Stomach (tissue), 4 donors: ENCODE data around the gene RGSL1.

ENCODE experiments used
- EP300 ChIP-seq: sonication (generic); formaldehyde crosslinking; IDR thresholded peaks from one replicate; pipeline ENCODE4 v1.6.1; 2017; ENCODE audit warnings: antibody characterized with exemption
- POLR2A ChIP-seq, 4 donors: fragments of 450-650 bp; IDR thresholded peaks; one replicate each; pipeline ENCODE4 v1.6.1; 2016; ENCODE audit warnings: antibody characterized with exemption in 4 of 4, control low read depth in 2 of 4, mild to moderate bottlenecking in 1 of 4, moderate library complexity in 1 of 4
- POLR2AphosphoS5 ChIP-seq, 3 donors: sonication (generic); formaldehyde crosslinking; IDR thresholded peaks; one replicate each; pipeline ENCODE4 v1.6.1; 2016; ENCODE audit warnings: antibody characterized with exemption in 3 of 3
- TF ChIP-seq, protein P1 (sequence below), 7 experiments: fragments of 450-650 bp in 4 of 7; fragments of 200-600 bp in 3 of 7; sonication (generic) in 3 of 7; IDR thresholded peaks; one replicate each; pipeline ENCODE4 v1.5.1; 2016 to 2019; ENCODE audit warnings: antibody characterized with exemption in 7 of 7, control low read depth in 2 of 7, mild to moderate bottlenecking in 1 of 7

DNA sequence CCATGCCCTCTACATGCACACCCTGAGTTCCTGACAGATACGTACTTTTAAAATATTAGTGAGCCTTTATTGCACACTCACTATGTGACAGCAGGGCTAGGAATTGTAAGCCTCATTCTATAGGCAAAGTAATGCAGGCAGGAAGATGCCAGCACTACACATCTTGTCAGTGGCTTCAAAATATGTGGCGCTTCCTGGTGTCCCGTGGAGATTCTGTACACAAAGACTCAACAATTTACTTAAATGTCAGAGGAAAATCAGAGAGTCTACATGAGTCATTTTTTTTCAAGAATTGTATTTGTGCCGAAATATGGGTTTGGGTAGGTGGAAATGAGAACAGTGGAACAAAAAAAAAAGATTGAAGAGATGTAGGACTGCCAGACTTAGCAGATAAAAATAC, 111.5 kb downstream of the RGSL1 start:
- TF ChIP-seq, protein P1, sequence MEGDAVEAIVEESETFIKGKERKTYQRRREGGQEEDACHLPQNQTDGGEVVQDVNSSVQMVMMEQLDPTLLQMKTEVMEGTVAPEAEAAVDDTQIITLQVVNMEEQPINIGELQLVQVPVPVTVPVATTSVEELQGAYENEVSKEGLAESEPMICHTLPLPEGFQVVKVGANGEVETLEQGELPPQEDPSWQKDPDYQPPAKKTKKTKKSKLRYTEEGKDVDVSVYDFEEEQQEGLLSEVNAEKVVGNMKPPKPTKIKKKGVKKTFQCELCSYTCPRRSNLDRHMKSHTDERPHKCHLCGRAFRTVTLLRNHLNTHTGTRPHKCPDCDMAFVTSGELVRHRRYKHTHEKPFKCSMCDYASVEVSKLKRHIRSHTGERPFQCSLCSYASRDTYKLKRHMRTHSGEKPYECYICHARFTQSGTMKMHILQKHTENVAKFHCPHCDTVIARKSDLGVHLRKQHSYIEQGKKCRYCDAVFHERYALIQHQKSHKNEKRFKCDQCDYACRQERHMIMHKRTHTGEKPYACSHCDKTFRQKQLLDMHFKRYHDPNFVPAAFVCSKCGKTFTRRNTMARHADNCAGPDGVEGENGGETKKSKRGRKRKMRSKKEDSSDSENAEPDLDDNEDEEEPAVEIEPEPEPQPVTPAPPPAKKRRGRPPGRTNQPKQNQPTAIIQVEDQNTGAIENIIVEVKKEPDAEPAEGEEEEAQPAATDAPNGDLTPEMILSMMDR (IDR thresholded peaks at IDR 0.05) = no peak
- TF ChIP-seq POLR2A (IDR thresholded peaks at IDR 0.05) (no peak), POLR2AphosphoS5 (IDR thresholded peaks at IDR 0.05) (no peak), EP300 (no peak)
